ENCODE data around the gene SLC1A2. TPM values are rescaled to one million over a fixed set of nuclear protein-coding genes. Genes with fewer than 3 reads are reported as not detected.

Gene SLC1A2
- total and polyA plus RNA-seq, 11 donors: 0.80 to 23.5 (median 5.2) TPM

- ATAC-seq (no peak), DNase-seq (no peak)
- 64 to 77% (median 71%) methylated on average over 1 of the region's 1 CpG for WGBS, 4 donors
- TF ChIP-seq POLR2A (IDR thresholded peaks at IDR 0.05) (no peak), CTCF (IDR thresholded peaks at IDR 0.05) (no peak)
- Histone ChIP-seq H3K27ac (peak overlapping the region in 1 of 12 donors; percentile 50), H3K36me3 (peaks cover 0 to 4% (median 0%) of the 10 kb centered on the region in 9 donors), H3K27me3 (peaks cover 0 to 48% (median 1%) of the 10 kb centered on the region in 9 donors), H3K4me3 (no peak overlapping the region), H3K4me1 (peaks cover 0 to 29% (median 2%) of the 10 kb centered on the region in 12 donors), H3K9me3 (no peaks in the 10 kb centered on the region)
- intact Hi-C loops (cut with DNase I): no loop called here
Measured at GRCh38 chr11:35426351-35426750, 7.0 kb upstream of the SLC1A2 start.

GRCh38 chr11:35425603-35426212, 6.3 kb upstream of the SLC1A2 start:
- WGBS, 4 donors: 47 to 56% (median 52%) methylated on average over 4 of the region's 4 CpGs
- intact Hi-C loops (cut with DNase I): no loop called here
- DNase-seq (no peak), ATAC-seq (no peak)
- Histone ChIP-seq H3K27me3 (peaks cover 0 to 54% (median 6%) of the 10 kb centered on the region in 9 donors), H3K36me3 (no peaks in the 10 kb centered on the region), H3K4me3 (no peak overlapping the region), H3K27ac (no peak overlapping the region), H3K4me1 (peaks cover 0 to 30% (median 2%) of the 10 kb centered on the region in 12 donors), H3K9me3 (no peaks in the 10 kb centered on the region)
- TF ChIP-seq POLR2A (IDR thresholded peaks at IDR 0.05) (no peak), CTCF (IDR thresholded peaks at IDR 0.05) (no peak)

GRCh38 chr11:35424157-35424940, 5.0 kb upstream of the SLC1A2 start:
- intact Hi-C loops (cut with DNase I): no loop called here
- ATAC-seq: no peak
- Histone ChIP-seq H3K4me3 (no peak overlapping the region), H3K9me3 (no peaks in the 10 kb centered on the region), H3K36me3 (no peaks in the 10 kb centered on the region), H3K27ac (no peak overlapping the region), H3K4me1 (peaks cover 0 to 41% (median 13%) of the 10 kb centered on the region in 12 donors), H3K27me3 (peaks cover 0 to 65% (median 20%) of the 10 kb centered on the region in 9 donors)
- 59 to 60% (median 60%) methylated on average over 4 of the region's 4 CpGs for WGBS, 4 donors
- no peak for TF ChIP-seq CTCF (IDR thresholded peaks at IDR 0.05)
- no peak for TF ChIP-seq POLR2A (IDR thresholded peaks at IDR 0.05)
- no peak for DNase-seq

GRCh38 chr11:35420371-35420770, 1.0 kb upstream of the SLC1A2 start:
- Histone ChIP-seq H3K9me3 (no peaks in the 10 kb centered on the region), H3K27me3 (peaks cover 0 to 91% (median 39%) of the 10 kb centered on the region in 9 donors), H3K36me3 (no peaks in the 10 kb centered on the region), H3K27ac (no peak overlapping the region), H3K4me1 (peaks cover 0 to 26% (median 10%) of the 10 kb centered on the region in 12 donors), H3K4me3 (peak overlapping the region; percentile 26 to 59 (median 49))
- DNase-seq: peak in 1 of 5 donors; percentile 44
- intact Hi-C loops (cut with DNase I): no loop called here
- ATAC-seq: peak in 2 of 4 donors; percentile 11 to 27
- no peak for TF ChIP-seq CTCF (IDR thresholded peaks at IDR 0.05)
- TF ChIP-seq POLR2A (IDR thresholded peaks at IDR 0.05): no peak
- 11 to 27% (median 19%) methylated on average over 13 to 17 of the region's 17 CpGs for WGBS, 4 donors

Data from heart left ventricle (tissue), 16 donors.